Measurements from ENCODE around the gene PLA2G4D. TPM values are rescaled to one million over a fixed set of nuclear protein-coding genes. Genes with fewer than 3 reads are reported as not detected.

PLA2G4D gene, protein sequence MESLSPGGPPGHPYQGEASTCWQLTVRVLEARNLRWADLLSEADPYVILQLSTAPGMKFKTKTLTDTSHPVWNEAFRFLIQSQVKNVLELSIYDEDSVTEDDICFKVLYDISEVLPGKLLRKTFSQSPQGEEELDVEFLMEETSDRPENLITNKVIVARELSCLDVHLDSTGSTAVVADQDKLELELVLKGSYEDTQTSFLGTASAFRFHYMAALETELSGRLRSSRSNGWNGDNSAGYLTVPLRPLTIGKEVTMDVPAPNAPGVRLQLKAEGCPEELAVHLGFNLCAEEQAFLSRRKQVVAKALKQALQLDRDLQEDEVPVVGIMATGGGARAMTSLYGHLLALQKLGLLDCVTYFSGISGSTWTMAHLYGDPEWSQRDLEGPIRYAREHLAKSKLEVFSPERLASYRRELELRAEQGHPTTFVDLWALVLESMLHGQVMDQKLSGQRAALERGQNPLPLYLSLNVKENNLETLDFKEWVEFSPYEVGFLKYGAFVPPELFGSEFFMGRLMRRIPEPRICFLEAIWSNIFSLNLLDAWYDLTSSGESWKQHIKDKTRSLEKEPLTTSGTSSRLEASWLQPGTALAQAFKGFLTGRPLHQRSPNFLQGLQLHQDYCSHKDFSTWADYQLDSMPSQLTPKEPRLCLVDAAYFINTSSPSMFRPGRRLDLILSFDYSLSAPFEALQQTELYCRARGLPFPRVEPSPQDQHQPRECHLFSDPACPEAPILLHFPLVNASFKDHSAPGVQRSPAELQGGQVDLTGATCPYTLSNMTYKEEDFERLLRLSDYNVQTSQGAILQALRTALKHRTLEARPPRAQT
- not detected for total RNA-seq

DNA sequence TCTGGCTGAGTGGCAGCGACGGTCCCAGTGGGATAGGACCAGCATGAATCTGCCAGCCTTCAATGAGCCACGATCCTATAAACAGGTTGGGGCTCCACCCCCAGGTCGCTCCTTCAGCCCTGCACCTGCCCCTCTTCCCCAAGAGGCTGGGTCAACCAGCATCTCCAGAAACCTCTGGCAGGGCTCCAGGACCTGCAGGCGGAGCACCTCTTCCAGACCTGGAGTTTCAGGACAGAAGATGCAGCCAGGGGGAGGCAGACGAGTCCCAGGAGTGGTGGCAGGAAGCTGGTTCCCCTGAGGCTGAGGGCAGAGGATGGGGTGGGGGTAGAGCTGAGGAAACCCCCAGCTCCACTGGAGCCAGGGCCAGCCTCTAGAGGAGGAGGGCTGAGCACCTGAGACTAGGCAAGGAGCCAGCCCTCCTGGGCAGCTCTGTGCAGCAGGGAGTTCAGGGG is at the start of gene PLA2G4D:
Gene PLA2G4D (minus strand): TSS at position 51 of the 452 bp plus-strand sequence. CDS start 103 bp downstream, outside the sequence.
- peaks cover 15% of the 10 kb centered on the region for H3K27me3 Mint-ChIP-seq
- H3K9me3 Mint-ChIP-seq = no peaks in the 10 kb centered on the region
- H3K27ac Mint-ChIP-seq = no peak within 1 kb of the TSS
- H3K4me1 Mint-ChIP-seq = no peaks in the 10 kb centered on the region
- ATAC-seq (ENCODE audit: low read depth) (no peak), DNase-seq (no peak)
- H3K4me3 Mint-ChIP-seq = no peak within 1 kb of the TSS
- POLR2A ChIA-PET = no interaction called here
- H3K36me3 Mint-ChIP-seq = no peaks in the 10 kb centered on the region

DNA sequence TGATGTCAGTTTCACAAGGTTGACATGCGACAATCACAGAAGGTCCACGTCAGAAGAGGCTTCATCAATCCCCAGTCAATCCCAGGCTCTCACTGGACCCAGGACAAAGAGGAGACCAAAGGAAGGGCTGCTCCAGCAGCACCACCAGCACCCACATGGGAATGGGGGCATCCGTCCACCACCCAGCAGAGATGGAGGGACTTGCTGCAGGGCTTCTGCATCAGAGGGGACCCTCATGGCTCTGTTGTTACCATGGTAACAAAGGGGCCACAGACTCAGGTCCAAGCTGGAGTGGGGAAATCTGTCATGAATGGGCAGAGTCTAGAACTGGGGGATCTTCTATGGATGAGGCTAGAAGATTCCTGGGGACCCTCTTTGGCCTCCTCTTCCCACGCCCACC is 49.0 kb upstream of the PLA2G4D start:
- H3K4me3 Mint-ChIP-seq = no peak overlapping the region
- ATAC-seq (ENCODE audit: low read depth) (no peak), DNase-seq (peak; percentile 10)
- H3K27me3 Mint-ChIP-seq = peaks cover 9% of the 10 kb centered on the region
- H3K27ac Mint-ChIP-seq = no peak overlapping the region
- POLR2A ChIA-PET = no interaction called here
- no peaks in the 10 kb centered on the region for H3K36me3 Mint-ChIP-seq
- peaks cover 3% of the 10 kb centered on the region for H3K4me1 Mint-ChIP-seq
- no peaks in the 10 kb centered on the region for H3K9me3 Mint-ChIP-seq

DNA sequence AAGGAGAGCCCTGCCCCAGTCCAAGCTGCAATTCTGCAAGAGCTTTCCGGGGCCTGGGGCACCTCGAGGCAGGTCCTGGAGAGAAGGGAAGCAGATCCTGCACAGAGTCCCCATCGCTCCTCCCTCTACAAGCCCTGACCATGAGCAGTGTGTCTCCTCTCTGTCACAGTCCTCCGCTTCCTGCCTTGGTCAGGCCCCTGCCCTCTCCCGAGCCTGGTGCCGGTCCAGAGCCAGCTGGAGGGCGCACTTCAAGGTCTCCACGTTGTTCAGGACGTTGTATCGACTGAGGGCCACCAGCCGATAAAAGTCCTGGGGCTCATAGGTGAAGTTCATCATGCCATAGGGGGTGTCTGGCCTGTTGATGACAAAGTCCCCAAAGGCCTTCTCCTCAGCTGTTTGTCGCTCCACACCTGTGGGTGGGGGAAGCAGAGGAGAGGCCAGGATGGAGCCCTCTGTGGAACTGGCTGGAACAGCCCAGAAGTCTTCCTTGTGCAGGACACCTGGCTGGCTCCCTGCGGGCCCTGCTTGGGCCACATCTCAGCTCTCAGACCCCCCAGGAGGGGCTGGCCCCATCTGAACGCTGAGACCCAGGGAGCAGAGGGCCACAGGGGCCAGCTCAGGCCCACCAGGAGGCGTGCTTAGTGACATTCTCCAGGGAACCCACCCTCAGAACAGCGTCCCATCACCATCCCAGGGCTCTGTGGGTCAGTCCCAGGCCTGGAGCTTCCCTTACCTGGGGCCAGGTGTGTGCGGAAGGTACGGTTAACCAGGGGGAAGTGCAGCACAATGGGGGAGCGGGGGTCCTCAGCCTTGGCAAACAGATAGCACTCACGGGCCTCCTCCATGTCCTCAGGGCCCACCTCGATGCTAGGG is 47.7 kb upstream of the PLA2G4D start:
- H3K4me3 Mint-ChIP-seq = no peak overlapping the region
- H3K36me3 Mint-ChIP-seq = no peaks in the 10 kb centered on the region
- DNase-seq (peak; percentile 17), ATAC-seq (ENCODE audit: low read depth) (no peak)
- POLR2A ChIA-PET = no interaction called here
- H3K27ac Mint-ChIP-seq = no peak overlapping the region
- H3K27me3 Mint-ChIP-seq = peaks cover 9% of the 10 kb centered on the region
- H3K9me3 Mint-ChIP-seq = no peaks in the 10 kb centered on the region
- peaks cover 5% of the 10 kb centered on the region for H3K4me1 Mint-ChIP-seq

DNA sequence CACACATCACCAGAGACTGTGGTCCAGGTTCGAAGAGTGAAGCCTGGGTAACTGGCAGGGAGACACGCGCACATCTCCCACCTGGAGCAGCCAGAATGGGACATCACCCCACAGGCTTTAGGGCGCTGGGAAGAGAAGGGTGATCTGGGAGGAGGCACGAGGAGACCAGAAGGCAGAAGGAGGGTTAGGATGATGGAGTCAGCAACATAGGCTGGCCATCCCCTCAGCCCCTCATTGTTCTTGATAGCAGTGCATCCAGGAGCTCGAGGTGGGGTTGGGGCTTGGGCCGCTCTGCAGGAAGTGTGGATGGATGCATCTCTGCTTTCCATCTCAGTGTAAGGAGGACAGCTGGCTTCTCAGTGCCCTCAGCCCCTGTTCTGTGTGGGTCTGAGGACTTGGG is 46.9 kb upstream of the PLA2G4D start:
- Mint-ChIP-seq H3K9me3 (no peaks in the 10 kb centered on the region), H3K4me1 (peaks cover 5% of the 10 kb centered on the region), H3K27me3 (peaks cover 9% of the 10 kb centered on the region), H3K27ac (no peak overlapping the region), H3K4me3 (no peak overlapping the region), H3K36me3 (no peaks in the 10 kb centered on the region)
- POLR2A ChIA-PET = no interaction called here
- DNase-seq = peak; percentile 14
- ATAC-seq (ENCODE audit: low read depth) = no peak

DNA sequence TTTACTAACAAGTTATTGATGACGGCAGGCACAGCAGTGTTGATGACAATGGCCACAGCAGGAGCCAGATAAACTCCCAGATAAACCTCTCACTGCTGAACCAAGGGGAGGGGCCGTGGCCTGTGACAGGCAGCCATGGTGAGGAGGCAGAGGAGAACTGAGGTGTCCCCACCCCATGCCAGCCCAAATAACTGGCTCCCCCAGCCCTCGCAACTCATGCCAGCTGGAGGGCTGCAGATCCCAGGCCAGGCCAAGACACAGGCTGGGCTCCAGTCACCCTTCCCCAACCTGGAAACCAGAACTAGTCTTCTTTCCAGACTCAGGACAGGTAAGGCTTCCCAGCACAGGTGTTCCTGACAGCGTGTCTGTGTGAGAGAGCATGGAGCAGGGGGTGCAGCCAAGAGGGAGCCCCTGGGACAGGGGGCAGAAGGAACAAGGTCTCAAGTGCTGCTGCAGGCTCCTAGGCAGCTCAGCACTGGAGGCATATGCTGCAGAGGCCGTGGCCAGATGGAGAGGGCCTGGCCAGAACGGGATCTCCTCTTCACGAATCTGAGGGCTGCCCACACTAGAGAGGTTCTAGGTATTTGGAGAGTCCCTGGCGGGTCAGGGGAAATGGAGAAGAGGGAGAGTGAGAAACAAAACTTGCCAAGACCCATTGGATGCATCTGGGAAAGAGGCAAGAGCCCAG is 46.2 kb upstream of the PLA2G4D start:
- H3K27ac Mint-ChIP-seq = no peak overlapping the region
- ATAC-seq (ENCODE audit: low read depth) (no peak), DNase-seq (peak; percentile 15)
- peaks cover 11% of the 10 kb centered on the region for H3K27me3 Mint-ChIP-seq
- no peaks in the 10 kb centered on the region for H3K36me3 Mint-ChIP-seq
- POLR2A ChIA-PET = no interaction called here
- peaks cover 6% of the 10 kb centered on the region for H3K4me1 Mint-ChIP-seq
- H3K9me3 Mint-ChIP-seq = no peaks in the 10 kb centered on the region
- no peak overlapping the region for H3K4me3 Mint-ChIP-seq

DNA sequence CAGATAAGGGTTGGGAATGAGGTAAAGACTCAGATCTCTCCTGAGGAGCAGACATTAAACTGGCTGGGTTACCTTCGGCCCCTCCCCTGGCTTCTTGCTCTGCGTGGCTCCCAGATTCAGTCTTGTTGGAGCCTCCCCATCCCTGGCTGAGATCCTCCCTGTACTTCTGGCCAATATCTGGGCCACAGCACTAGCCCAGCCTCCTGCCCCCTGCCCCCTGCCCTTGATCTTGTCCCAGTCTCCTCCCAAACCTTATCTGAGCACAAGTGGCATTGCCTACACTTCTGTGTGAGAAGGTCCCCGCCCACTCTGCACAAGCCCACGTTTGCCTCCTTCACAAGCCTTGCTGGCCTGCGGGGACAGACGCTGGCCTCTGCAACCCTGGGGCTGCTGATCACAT is 45.2 kb upstream of the PLA2G4D start:
- H3K27me3 Mint-ChIP-seq = peaks cover 11% of the 10 kb centered on the region
- no peak overlapping the region for H3K27ac Mint-ChIP-seq
- POLR2A ChIA-PET = no interaction called here

DNA sequence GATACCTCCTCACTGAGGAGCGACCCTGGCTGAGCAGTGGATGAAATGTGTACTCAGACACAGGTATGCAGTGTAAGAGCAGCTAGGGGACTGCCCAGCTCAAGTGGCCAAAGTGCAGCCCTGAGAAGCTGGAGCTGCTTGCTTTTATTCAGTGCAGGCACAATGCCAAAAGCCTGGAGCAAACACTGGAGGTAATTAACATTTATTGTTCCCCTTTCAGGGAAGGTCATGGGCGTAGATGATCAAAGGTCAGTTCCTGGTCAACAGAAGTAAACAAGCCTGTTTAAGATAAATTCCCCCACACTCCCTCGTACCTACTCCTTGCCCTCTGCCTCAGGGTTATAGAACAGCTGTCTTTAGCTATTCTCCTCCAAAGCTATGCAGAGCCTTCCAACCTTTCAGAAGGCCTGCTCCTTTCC is 44.6 kb upstream of the PLA2G4D start:
- Mint-ChIP-seq H3K9me3 (no peaks in the 10 kb centered on the region), H3K27ac (no peak overlapping the region), H3K4me3 (no peak overlapping the region), H3K27me3 (peaks cover 12% of the 10 kb centered on the region), H3K4me1 (peaks cover 9% of the 10 kb centered on the region), H3K36me3 (no peaks in the 10 kb centered on the region)
- POLR2A ChIA-PET = no interaction called here
- DNase-seq (peak; percentile 12), ATAC-seq (ENCODE audit: low read depth) (no peak)

More for the DNA sequence above, 45.2 kb upstream of the PLA2G4D start:
- Mint-ChIP-seq H3K4me3 (no peak overlapping the region), H3K4me1 (peaks cover 9% of the 10 kb centered on the region), H3K36me3 (no peaks in the 10 kb centered on the region), H3K9me3 (no peaks in the 10 kb centered on the region)
- DNase-seq = peak; percentile 11
- no peak for ATAC-seq (ENCODE audit: low read depth)

DNA sequence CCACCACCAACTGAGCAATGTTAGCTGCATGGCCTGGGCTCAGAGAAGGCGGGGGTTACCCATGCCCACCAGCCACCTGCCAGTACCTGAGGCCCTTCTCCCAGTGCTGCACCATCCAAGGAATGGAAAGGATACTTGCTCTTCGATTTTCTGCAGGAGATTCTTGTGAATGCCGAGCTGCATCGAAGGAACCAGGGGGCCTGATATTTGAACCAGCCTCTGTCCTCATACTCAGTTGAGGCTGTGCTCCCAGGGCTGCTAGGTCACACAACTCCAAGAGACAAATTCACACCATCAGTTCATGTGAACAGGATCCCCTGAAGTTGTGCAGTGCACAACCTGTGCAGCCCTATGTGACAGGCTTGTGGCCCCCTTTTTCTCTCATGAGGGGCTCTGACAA is 44.0 kb upstream of the PLA2G4D start:
- Mint-ChIP-seq H3K27me3 (peaks cover 13% of the 10 kb centered on the region), H3K27ac (no peak overlapping the region), H3K4me1 (peaks cover 10% of the 10 kb centered on the region), H3K4me3 (no peak overlapping the region), H3K36me3 (no peaks in the 10 kb centered on the region), H3K9me3 (no peaks in the 10 kb centered on the region)
- POLR2A ChIA-PET = no interaction called here
- no peak for ATAC-seq (ENCODE audit: low read depth)
- peak; percentile 17 for DNase-seq

DNA sequence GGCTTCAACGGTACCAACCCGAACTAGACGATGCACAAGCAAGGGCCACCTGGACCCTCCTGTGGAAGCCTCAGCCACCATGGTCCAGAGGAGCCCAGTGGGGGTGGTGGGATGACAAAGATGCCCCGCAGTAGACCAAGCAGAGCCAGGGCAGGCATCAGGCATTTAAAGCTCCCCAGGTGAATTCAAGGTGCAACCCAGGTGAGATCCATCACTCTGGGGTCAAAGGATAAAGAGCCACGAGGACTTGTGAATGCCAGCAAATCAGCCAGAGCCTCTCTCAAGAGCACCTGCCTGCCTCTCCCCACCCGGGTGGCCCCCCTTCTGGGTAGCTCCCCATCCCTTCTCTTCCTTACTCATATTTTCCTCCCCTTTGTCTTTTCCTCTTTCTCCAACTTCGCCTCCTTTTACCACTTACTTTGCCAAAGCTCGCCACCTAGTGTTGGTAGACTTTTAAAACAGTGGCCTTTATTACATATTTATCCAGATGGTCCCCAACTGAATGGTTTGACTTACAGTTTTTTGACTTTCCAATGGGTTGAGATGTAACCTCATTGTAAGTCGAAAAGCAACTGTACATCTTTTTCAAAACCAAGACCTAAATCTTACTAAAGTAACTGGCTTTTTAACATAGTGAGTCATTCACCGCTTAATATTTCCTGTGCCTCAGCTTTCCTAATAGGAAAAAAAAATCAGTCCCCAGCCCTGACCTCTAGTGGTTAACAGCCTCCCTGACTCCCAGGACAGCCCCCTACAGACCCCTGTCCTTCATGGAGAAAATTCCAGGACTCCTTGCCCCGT is 43.3 kb upstream of the PLA2G4D start:
- H3K4me1 Mint-ChIP-seq = peaks cover 10% of the 10 kb centered on the region
- peaks cover 13% of the 10 kb centered on the region for H3K27me3 Mint-ChIP-seq
- no peaks in the 10 kb centered on the region for H3K36me3 Mint-ChIP-seq
- H3K4me3 Mint-ChIP-seq = no peak overlapping the region
- ATAC-seq (ENCODE audit: low read depth) (no peak), DNase-seq (peak; percentile 34)
- POLR2A ChIA-PET = no interaction called here
- H3K9me3 Mint-ChIP-seq = no peaks in the 10 kb centered on the region
- H3K27ac Mint-ChIP-seq = no peak overlapping the region

DNA sequence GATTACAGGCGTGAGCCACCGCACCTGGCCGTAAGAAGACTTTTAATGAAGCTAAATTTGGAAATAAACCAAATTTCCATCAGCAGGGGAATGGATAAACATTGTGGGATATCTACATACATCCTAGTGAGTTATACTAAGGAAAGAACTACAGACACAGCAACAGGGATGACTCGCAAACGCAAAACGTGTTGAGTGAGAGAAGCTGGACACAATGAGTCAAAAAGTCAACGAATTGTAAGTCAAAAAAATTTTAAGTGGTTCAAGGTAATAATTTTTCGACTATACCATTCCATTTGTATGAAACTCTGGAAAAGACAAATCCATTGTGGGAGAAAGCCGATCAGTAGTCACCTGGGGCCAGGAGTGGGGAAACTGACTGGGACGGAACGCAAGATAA is 42.2 kb upstream of the PLA2G4D start:
- DNase-seq (no peak), ATAC-seq (ENCODE audit: low read depth) (no peak)
- Mint-ChIP-seq H3K9me3 (no peaks in the 10 kb centered on the region), H3K27ac (no peak overlapping the region), H3K27me3 (peaks cover 13% of the 10 kb centered on the region), H3K4me3 (no peak overlapping the region), H3K36me3 (no peaks in the 10 kb centered on the region), H3K4me1 (peaks cover 10% of the 10 kb centered on the region)
- POLR2A ChIA-PET = no interaction called here

DNA sequence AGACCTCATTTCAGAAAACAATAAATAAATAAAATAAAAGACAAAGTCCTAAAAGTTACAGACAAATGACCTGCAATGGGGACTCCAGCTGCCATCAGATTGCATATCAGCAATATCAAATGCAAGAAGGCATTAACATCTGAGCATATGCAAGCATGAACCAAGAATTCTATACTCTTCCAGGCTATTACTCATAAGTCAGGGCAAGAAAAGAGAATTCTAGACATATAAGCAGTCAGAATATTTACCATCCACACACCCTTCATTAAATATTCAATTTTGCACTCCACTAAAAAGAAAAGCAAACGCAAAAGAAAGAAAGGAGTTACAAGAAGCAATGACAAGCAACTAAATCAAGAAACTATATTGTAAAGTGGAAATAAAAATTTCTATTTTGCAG is 41.0 kb upstream of the PLA2G4D start:
- POLR2A ChIA-PET = no interaction called here
- Mint-ChIP-seq H3K4me1 (peaks cover 10% of the 10 kb centered on the region), H3K27me3 (peaks cover 12% of the 10 kb centered on the region), H3K27ac (no peak overlapping the region), H3K36me3 (no peaks in the 10 kb centered on the region), H3K9me3 (no peaks in the 10 kb centered on the region), H3K4me3 (no peak overlapping the region)
- ATAC-seq (ENCODE audit: low read depth) (no peak), DNase-seq (no peak)

DNA sequence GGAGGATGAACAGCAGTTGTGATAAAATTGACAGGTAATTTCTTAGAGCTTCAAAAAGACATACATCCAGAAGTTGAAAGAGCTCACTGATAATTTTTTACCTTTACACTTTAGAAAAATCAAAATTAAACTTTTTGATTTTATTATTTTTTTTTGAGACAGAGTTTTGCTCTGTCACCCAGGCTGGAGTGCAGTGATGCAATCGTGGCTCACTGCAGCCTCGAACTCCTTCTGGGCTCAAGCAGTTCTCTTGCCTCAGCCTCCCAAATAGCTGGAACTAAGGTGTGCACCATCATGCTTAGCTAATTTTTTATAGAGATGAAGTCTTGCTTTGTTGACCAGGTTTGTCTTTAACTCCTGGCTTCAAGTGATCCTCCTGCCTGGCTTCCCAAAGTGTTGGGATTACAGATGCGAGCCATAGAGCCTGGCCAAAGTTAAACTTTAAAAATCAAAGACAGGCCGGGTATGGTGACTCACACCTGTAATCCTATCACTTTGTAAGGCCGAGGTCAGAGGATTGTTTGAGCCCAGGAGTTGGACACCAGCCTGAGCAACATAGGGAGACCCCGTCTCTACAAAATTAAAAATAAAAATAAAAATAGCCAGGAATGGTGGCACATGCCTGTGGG is 40.4 kb upstream of the PLA2G4D start:
- Mint-ChIP-seq H3K4me1 (peaks cover 7% of the 10 kb centered on the region), H3K4me3 (no peak overlapping the region), H3K36me3 (no peaks in the 10 kb centered on the region), H3K27ac (no peak overlapping the region), H3K9me3 (no peaks in the 10 kb centered on the region), H3K27me3 (peaks cover 17% of the 10 kb centered on the region)
- ATAC-seq (ENCODE audit: low read depth) (no peak), DNase-seq (no peak)
- POLR2A ChIA-PET = no interaction called here
